Head of caudate nucleus (tissue), 42 donors: ENCODE results near the gene CWC25.
"Not testable (repeated sequence)": the region's sequence is repeated elsewhere in the genome, so short reads cannot be mapped to it uniquely, and the experiment has no call there.

Experiments used
- DNase-seq, 42 donors: peaks; one replicate each; pipeline versions ENCODE4 v3.0.0 to v3.0.0-alpha.2; 2020 to 2021; ENCODE audit warnings: mixed read lengths in 7 of 42
- intact Hi-C: fragments of 100-400 bp; cut with DNase I; formaldehyde crosslinking; loops from one replicate; pipeline ENCODE4 v1.15.0; 2022

Gene CWC25

DNA sequence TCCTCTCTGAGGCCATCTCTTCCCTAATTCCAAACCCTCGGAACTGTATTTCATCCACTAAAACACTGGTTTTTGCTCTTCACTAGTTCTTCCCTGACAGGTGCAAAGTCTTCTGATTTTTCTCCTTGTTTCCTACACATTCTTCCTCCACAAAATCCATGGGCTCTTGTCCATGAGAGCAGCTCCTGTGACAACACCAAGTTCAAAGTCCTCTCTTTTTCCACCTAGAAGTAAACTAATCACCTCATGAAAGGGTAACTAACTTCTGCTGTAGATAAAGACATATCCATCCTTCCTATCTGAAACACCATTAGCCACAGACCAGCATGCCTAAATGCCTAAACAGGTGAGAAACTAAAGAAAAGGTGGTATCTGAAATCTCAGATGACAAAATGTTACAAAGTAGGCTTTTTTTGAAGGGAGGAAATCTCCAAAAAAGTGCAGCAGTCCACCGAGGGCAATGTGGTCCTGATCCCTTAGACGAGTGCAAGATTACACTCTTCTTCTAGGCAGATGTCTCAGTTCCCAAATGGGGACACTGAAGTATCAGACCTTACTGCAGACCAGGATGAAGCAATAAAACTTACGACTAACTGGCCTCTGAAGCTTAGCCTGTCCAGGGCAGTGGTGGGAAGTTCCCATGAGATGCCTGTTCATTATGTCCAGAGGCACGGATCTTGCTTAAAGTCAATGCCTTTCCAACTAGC, 28.5 kb downstream of the CWC25 start:
- intact Hi-C loops: loop anchor here (5.0 kb wide), 1 partner anchor 49 kb away; the partner anchor contains the start of gene PCGF2
- no peak for DNase-seq

- no peak for DNase-seq
- intact Hi-C loops: no loop called here
These were observed 30.9 kb downstream of the CWC25 start for GRCh38 chr17:38794221-38794620.

- intact Hi-C loops: no loop called here
- DNase-seq: no peak
These were observed 34.0 kb downstream of the CWC25 start for GRCh38 chr17:38791162-38791561.

DNA sequence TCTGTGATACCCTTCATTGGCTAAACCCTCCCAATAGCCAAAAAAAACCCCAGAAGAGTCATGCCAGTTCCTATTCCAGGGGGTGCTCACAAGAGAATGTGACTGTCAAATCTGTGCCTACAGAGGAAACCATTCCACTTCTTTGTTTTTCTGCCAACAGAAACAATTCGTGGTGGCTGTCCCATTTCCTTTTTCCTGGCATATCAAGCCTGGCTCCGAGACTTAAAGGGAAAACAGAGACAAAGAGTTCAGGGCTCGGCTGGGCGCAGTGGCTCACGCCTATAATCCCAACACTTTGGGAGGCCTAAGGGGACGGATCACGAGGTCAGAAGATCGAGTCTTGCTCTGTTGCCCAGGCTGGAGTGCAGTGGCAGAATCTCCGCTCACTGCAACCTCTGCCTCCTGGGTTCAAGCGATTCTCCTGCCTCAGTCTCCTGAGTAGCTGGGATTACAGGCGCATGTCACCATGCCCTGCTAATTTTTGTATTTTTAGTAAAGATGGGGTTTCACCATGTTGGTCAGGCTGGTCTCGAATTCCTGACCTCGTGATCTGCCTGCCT, 34.9 kb downstream of the CWC25 start:
- intact Hi-C loops, DNase-seq: not testable (repeated sequence)

DNA sequence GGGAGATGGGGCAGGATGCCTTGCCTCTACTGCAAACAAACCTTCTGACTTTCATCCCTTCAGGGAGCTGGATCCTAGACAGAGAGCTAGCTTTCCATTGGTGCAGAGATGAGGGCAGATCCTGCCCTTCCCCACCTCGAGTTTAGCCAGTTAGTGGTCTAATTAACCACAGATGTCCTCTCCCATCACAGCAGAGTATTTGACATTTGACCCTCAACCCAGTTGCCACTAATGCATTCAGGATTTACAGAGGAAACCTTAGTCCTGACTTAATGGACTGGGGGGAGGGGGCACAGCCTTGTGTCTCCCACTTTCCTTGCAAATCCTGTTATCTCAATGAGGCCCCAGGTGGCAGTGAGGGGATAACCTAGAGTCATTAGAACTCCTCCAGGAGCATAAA, 35.9 kb downstream of the CWC25 start:
- no peak for DNase-seq
- intact Hi-C loops: no loop called here

GRCh38 chr17:38787999-38788398, 37.1 kb downstream of the CWC25 start:
- DNase-seq, intact Hi-C loops: not testable (repeated sequence)

DNA sequence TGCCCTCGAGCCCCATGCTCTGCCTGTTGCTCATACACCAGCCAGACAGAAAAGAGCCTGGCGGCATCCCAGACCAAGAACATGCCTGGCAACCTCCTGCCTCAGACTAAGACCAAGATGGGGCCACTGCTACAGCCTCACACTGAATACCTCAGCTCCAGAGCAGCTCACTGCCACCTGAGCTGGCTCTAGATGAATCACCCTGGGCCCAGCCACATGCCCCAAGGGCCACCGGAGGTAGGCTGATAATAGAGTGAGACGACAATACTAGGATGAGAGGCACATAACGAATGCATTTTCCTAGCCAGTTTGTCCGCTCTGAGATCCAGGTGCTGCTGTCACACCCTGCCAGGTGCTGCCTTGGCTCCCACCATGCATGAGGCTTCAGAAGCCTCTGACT, 38.7 kb downstream of the CWC25 start:
- intact Hi-C loops: no loop called here
- no peak for DNase-seq

DNA sequence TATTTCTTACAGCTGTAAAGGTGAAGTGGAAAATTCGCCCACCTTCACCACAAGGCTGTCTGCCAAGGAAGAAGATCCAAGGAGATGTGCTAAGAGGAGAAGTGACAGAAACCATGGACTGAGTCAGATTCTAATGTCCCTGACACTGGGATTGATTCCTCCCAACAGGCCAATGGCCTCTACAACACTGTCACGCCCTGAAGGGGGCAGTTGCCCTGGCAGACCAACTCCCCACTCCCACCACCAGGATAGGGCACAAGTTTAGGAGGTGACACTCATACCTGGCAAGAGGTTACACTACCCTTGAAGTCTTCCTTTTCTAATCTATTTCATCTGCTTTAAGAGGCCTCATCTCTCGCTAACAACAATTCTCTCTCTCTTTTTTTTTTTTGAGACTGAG, 41.9 kb downstream of the CWC25 start:
- DNase-seq: no peak
- intact Hi-C loops: no loop called here

DNA sequence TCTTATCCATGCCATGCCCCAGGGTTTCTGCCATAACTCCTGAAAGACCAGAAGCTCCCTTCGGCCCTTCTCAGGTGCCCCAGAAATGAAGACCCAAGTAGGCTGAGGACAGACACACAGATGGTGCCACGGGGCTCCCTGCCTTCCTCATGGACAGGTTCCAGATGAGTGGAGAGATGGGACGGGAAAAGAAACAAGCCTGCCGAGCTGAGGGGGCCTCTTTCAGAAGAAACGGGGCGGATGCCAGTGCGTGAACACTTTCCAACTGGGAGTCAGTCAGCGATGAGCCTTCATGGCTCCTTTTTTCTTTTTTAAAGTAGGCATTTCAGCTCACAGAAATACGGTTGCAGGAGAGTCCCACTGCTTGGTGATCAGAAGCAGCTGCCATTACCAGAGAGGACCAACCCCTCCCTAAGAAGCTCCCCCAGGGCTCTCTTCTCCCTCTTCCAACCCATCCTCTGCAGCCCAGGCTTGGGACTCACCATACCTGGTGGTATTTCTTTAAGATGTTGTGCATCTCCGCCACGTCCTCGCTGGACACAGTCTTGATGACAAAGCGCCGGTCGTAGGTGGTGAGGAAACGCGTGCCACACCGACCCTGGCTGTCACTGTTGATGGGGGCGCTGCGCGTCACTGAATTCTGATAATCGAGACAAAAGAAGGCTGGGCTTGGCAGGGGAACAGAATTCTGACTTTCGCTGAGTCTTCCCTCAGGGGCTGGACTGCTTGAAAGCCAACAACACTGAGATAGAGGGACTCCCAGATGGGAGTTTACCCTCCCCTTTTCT, 45.0 kb downstream of the CWC25 start:
- intact Hi-C loops: no loop called here
- no peak for DNase-seq

DNA sequence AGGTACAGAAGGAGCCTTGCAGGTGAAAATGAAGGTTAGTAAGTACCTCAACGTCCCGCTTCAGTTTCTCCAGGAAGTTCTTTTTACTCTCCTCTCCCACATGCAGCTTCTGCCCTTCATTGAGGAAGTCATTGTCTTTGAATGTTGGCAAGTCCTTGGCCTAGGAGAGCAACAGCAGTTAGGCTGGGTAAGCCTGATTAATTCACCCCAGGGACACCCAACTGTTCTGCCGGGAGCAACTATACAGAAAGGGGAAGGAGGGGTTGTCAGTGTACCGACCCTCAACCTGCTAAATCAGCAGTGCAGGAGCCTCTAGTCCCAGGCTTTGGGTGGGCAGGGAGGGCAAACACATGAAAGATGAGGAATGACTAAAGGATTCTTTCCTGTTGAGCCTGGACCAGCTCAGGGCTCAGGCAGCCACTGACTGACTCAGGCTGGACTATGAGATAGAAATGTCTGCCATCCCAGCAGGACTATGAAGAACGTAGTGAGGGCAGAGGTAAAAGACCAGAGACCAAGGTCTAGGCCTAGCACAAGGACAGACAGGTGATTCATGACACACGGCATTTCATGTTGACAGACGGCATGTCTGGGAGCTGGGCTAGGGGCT, 47.4 kb downstream of the CWC25 start:
- intact Hi-C loops: no loop called here
- DNase-seq: no peak

GRCh38 chr17:38773258-38773657, 51.9 kb downstream of the CWC25 start:
- no peak for DNase-seq
- intact Hi-C loops: no loop called here

- DNase-seq: no peak
- intact Hi-C loops: no loop called here
These were observed 56.7 kb downstream of the CWC25 start for GRCh38 chr17:38768417-38768816.

- intact Hi-C loops: no loop called here
- DNase-seq: no peak
These were observed 58.8 kb downstream of the CWC25 start for GRCh38 chr17:38766341-38766740.

- no peak for DNase-seq
These were observed 62.9 kb downstream of the CWC25 start for GRCh38 chr17:38762231-38762630.

DNA sequence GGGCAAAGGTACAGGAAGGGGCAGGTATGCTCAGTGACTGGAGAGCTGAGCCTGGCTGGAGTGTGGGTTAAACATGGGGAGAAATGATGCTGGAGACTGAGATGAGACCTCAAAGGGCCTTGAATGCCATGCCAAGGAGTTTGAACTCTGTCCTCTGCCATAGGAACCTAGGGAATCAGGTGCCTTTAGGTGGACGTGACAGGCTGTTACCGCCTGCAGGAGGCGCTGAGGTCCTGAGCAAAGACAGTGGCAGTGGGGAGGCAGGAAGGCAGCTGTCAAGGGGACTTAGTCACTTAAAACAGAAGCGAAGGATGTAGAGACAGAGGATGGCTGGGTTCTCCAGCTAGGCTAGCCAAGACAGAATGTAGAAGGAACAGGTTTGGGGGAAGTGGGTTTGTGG, 63.5 kb downstream of the CWC25 start:
- intact Hi-C loops: no loop called here
- no peak for DNase-seq

More at GRCh38 chr17:38762231-38762630, 62.9 kb downstream of the CWC25 start:
- intact Hi-C loops: no loop called here

DNA sequence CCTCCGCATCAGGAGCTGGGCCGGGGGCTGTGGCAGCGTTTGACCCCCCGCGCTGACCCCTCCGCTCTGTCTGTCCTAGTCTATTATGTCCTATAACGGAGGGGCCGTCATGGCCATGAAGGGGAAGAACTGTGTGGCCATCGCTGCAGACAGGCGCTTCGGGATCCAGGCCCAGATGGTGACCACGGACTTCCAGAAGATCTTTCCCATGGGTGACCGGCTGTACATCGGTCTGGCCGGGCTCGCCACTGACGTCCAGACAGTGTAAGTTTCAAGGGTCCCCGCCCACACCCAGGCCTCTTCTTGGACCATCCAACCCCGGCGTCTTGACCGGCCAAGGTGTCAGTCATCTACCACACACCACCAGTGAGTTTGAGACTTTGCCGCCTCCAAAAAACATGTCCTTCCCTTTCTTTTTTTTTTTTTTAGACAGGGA, 72.0 kb downstream of the CWC25 start:
- intact Hi-C loops: no loop called here
- no peak for DNase-seq

DNA sequence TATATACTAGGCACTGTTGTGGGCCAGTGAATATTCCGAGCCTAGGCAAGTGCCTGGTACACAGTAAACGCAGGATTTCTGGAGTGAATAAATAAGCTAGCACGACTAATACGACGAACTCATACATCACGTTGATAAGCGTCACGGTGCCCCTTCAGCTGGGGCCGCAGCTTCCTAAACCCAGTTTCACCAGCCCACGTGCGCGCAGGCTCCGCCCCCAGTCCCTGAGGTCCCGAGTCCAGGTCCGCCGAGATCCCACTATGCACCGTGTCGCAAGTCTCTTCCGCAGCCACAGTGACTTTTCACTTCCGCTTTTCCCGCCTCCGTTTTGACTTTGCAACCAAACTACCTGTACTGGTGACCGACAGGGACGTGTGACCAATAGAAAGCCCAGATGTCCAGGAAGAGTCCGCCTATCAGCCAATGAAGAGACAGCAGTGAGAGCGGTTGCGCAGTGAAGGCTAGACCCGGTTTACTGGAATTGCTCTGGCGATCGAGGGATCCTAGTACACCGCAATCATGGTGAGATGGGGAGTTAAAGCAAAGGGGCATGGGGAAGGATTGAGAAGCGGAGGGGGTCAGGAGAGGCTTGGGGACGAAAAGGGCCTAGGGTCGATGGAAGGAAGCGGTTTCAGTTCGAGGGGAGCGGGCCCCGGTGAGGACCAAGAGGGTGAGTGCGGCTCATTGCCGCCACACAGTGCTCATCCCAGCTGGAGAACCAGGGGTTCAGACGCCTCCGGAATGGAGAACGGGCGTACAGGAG, 72.6 kb downstream of the CWC25 start, which contains the start of gene PSMB3:
TSS of gene PSMB3 (plus strand) at position 434 of the 763 bp plus-strand sequence. CDS start at position 520, 86 bp downstream.
- DNase-seq: peak; percentile 93 to 100 (median 99)
- intact Hi-C loops: no loop called here

DNA sequence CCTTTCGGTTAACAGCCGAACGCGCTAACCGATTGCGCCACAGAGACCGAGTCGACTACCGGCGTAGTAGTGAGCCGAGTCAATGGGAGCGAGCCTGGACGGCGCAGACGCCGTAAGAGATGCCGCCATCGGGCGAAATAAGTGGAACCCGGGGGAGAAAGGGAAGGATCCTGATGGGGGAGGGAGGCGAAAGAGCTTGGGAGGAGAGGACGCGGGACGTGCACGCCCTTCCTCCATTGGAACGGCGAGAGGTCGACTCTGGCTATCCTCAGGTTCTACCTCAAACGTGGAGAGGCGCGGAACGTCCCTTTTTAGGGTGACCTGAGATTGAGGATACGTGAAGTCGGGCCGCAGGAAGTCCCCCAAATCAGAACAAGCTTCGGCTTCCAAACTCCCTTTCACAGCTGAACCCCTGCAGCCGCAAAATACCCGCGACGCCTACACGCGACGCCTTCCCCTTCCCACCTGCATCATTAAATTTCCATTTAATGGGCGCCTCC, 73.3 kb downstream of the CWC25 start:
- peak; percentile 61 to 94 (median 85) for DNase-seq
- intact Hi-C loops: no loop called here
